RCC 7860 (cell line): ENCODE results near the gene ETV5.
A peak's percentile ranks its signal among the peaks of the same experiment; 100 is the strongest.

ENCODE experiments used
- DNase-seq: peaks from one replicate; pipeline ENCODE4 v3.0.0-alpha.2; 2015; ENCODE audit warnings: low spot score
- FAIRE-seq: peaks from 2 replicates; lab custom pipeline; 2012; peaks lifted over from hg19 to GRCh38; lab: Jason Lieb, UNC

The ETV5 gene

GRCh38 chr3:186108941-186109865 lies at the start of gene ETV5:
Gene ETV5, minus strand, starts transcription at chr3:186109089. Its CDS starts 3,221 bp downstream, at chr3:186105868.
- peak; percentile 92 for FAIRE-seq
- peak; percentile 99 for DNase-seq

DNA sequence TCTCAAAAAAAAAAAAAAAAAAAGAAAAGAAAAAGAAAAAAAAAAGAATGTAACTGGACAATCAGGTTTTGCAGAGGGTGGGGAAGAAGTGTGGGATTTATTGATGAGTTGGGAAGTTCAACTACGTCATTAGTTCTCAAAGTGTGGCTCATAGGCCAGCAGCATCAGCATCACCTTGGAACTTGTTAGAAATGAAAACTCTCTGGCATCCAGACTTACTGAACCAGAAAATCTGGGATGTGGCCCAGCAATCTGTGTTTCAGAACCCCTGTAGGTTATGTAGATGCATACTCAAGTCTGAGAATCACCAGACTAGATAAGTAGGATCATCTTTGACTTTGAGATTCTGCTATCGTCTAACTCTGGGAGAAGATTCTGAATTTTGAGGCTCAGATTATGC lies 45.8 kb upstream of the ETV5 start:
- DNase-seq (no peak), FAIRE-seq (no peak)

GRCh38 chr3:186152889-186153292 lies 44.0 kb upstream of the ETV5 start:
- FAIRE-seq, result no peak
- DNase-seq, result no peak

DNA sequence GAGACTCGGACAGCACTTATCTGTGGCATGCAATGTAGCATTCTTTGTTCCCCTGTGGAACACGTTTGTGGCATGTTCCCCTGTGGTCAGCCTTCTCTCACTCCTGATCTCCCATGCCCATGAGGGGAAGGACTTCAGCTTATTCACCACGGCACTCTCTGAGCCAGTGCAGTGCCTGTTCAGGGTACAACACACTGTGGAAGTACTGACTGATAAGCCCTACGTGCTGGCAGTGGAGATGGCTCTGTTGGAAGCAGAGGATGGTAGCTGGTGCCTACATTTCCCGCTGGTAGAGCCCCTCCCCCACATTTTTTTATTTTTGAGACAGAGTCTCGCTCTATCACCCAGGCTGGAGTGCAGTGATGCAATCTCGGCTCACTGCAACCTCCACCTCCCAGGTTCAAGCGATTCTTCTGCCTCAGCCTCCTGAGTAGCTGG lies 43.5 kb upstream of the ETV5 start:
- FAIRE-seq (no peak), DNase-seq (no peak)

GRCh38 chr3:186151077-186151971 lies 42.4 kb upstream of the ETV5 start:
- peak; percentile 77 for FAIRE-seq
- DNase-seq, result peak; percentile 53

- DNase-seq, result no peak
- no peak for FAIRE-seq
Observed at GRCh38 chr3:186150041-186150830, 41.3 kb upstream of the ETV5 start.

- FAIRE-seq (no peak), DNase-seq (no peak)
Observed at GRCh38 chr3:186149319-186149960, 40.6 kb upstream of the ETV5 start.

- FAIRE-seq, result no peak
Observed at GRCh38 chr3:186144257-186144656, 35.4 kb upstream of the ETV5 start.

DNA sequence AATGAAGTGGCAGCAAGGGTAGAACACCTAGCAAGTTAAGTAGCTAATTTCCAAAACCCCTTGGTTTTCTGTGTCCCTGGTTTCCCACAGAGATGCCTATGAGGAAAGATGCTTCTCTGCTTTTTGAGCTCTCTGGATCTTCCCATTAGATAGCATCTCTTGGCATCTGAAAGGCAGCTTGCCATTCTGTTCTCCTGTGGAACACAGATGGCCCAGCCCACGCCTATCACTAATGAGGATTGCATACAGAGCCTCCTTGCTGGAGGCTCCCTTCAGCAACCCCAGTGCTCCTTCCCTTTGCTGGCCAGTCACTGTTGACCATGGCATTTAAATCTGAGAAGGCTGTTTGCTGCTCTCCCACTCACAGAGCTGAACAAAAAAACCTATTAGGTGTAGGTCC lies 34.4 kb upstream of the ETV5 start:
- DNase-seq (no peak), FAIRE-seq (no peak)

More at GRCh38 chr3:186144257-186144656, 35.4 kb upstream of the ETV5 start:
- no peak for DNase-seq

GRCh38 chr3:186142393-186142932 lies 33.6 kb upstream of the ETV5 start:
- no peak for FAIRE-seq
- DNase-seq, result no peak

DNA sequence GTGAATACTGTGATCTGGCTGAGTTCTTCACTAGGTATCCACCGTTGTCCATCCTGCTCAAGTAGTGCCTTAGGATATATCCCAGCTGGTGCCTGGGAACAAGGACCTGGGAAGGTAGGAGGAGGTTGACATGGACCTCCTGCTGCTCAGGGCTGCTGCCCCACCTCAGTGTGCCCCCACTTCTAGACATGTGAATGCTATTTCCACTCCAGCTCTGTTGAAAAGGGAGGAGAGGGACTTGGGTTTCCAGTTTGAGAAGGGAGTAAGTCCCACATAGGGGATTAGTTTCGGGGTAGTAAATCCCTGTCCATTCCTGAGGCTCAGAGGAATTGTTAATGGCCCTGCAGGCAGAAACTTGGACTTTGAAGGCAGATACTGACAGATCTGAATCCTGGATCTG lies 32.9 kb upstream of the ETV5 start:
- FAIRE-seq (no peak), DNase-seq (no peak)

DNA sequence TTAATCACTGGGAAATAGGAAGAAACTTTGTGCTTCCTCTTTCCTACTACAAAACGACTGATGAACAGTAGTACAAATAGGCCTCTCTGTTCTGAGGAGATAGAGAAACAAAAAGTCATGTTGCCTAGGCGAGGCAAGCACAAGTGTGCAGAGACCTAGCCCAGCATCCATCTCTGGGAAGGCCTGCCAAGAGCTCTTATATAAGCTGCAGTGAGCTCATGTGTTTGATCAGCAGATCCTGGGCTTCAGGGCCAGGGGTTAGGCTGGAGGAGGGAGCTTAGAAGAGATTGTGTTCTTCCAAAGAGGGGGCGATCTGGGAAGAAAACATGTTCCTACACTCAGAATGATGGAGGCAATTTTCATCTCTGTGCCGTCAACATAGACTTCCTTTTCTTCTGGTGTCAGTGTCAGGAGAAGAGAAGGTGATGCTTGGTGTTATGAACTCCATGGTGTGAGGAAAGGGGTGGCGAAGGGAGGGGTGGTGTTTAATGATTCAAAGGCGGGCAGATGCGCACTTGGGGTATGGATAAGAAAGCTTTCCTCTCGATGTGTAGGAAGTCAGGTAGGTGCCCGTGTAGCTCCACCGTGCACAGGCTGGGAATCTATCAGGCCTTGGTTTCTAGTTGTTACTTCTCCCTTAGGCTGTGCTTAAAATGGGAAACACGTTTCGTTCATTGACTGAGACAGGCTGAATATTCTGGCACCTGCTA lies 29.5 kb upstream of the ETV5 start:
- no peak for FAIRE-seq
- no peak for DNase-seq

DNA sequence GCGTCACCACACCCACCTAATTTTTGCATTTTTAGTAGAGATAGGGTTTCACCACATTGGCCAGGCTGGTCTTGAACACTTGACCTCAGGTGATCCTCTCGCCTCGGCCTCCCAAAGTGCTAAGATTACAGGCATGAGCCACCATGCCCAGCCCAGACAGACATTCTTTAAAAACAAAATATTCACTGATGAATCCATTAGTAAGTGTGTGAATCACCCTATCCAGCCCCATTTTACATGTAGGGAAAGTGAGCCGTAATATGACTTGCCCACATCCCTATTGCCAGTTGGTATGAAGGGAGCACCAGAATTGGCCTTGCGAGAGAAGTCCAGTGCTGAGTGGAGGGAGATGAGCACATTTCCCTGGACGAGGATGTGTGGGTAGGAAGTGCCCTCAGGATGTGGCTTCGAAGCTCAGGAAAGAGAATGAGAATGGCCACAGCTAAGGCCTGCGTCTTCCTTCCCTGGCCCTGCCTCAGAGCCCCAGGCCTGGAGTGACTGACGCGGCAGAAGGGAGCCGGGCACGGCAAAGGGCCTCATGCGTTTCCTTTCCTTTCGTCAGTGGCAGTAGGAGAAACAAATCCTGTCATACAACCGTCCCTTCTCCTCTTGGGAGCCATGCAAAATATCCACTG lies 28.3 kb upstream of the ETV5 start:
- FAIRE-seq (no peak), DNase-seq (no peak)

GRCh38 chr3:186133980-186134379 lies 25.1 kb upstream of the ETV5 start:
- no peak for DNase-seq
- FAIRE-seq, result no peak

DNA sequence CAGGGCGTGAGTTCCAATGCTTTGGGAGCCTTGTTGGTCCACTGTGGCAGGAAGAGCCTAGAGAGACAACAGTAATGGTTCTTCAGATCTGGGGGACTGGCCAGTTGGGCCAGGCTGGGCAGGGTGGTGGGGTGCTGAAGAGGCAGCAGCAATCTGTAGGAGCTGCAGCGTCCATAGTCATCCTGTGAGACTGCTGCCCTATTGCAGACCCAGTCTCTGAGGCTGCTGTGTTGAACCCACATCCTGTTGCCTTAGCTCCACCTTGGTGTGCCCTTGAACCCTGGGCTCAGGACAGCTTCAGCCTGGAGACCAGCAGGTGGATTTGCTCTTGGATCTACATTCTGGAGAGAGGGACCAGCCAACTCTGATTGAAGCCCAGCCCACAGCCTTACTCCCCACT lies 23.6 kb upstream of the ETV5 start:
- FAIRE-seq, result no peak
- DNase-seq, result no peak

GRCh38 chr3:186129206-186129605 lies 20.3 kb upstream of the ETV5 start:
- no peak for DNase-seq
- FAIRE-seq, result no peak

DNA sequence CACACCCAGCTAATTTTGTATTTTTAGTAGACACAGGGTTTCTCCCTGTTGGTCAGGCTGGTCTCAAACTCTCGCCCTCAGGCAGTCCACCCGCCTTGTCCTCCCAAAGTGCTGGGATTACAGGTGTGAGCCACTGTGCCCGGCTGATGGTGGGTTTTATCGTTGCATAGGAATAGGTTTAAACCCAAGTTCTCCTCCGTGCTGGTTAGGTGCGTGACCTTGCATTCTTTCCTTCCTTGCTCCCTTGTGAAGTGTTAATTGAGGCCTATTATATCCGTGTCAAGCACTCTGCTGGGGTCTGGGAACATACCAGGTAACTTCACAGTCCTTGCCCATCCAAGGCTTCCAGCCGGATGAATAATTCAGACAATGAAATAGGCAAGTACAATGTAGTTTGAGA lies 19.3 kb upstream of the ETV5 start:
- no peak for DNase-seq
- FAIRE-seq, result no peak

- no peak for DNase-seq
- no peak for FAIRE-seq
Observed at GRCh38 chr3:186127463-186127862, 18.6 kb upstream of the ETV5 start.

GRCh38 chr3:186125118-186125517 lies 16.2 kb upstream of the ETV5 start:
- no peak for DNase-seq
- no peak for FAIRE-seq
